SKM-1 treated with dmso at 0.1 percent for 144 hours (cell line): ENCODE results near the gene CD300LG.
"Not testable (repeated sequence)": the region's sequence is repeated elsewhere in the genome, so short reads cannot be mapped to it uniquely, and the experiment has no call there.

ENCODE experiments used
- DNase-seq: peaks from one replicate; lab custom pipeline; 2025; ENCODE audit not compliant: unreplicated experiment; lab: John Stamatoyannopoulos, UW

Gene CD300LG

GRCh38 chr17:43852571-43852970, 5.6 kb downstream of the CD300LG start:
- DNase-seq = no peak

GRCh38 chr17:43853546-43853945, 6.6 kb downstream of the CD300LG start:
- no peak for DNase-seq

- DNase-seq = no peak
Measured at GRCh38 chr17:43854498-43854897, 7.5 kb downstream of the CD300LG start.

GRCh38 chr17:43855061-43855460, 8.1 kb downstream of the CD300LG start:
- no peak for DNase-seq

GRCh38 chr17:43856141-43856540, 9.2 kb downstream of the CD300LG start:
- no peak for DNase-seq

GRCh38 chr17:43857141-43857540, 10.2 kb downstream of the CD300LG start:
- DNase-seq = no peak

- no peak for DNase-seq
Measured at GRCh38 chr17:43857957-43858600, 11.1 kb downstream of the CD300LG start.

GRCh38 chr17:43860077-43860725, 13.2 kb downstream of the CD300LG start:
- DNase-seq = no peak

- DNase-seq = peak; percentile 43
Measured at GRCh38 chr17:43860927-43861622, 14.1 kb downstream of the CD300LG start.

GRCh38 chr17:43861960-43862359, 15.0 kb downstream of the CD300LG start:
- DNase-seq = no peak

- DNase-seq = no peak
Measured at GRCh38 chr17:43864161-43864984, 17.4 kb downstream of the CD300LG start.

- peak; percentile 49 for DNase-seq
Measured at GRCh38 chr17:43868226-43868994, 21.4 kb downstream of the CD300LG start.

GRCh38 chr17:43869031-43869430, 22.1 kb downstream of the CD300LG start:
- DNase-seq = not testable (repeated sequence)

- DNase-seq = no peak
Measured at GRCh38 chr17:43871946-43872690, 25.1 kb downstream of the CD300LG start.

- DNase-seq = no peak
Measured at GRCh38 chr17:43873091-43873490, 26.1 kb downstream of the CD300LG start.

- DNase-seq = no peak
Measured at GRCh38 chr17:43873815-43874214, 26.8 kb downstream of the CD300LG start.

- no peak for DNase-seq
Measured at GRCh38 chr17:43874293-43874692, 27.3 kb downstream of the CD300LG start.

GRCh38 chr17:43875476-43876147, 28.6 kb downstream of the CD300LG start:
- no peak for DNase-seq

GRCh38 chr17:43877031-43877430, 30.1 kb downstream of the CD300LG start:
- no peak for DNase-seq
